A673 (cell line): ENCODE results near the gene AK3.

Experiments
- EZH2 ChIP-seq: fragments of 200-600 bp; sonication (generic); IDR thresholded peaks from 2 replicates; pipeline ENCODE4 v1.6.1; 2017; ENCODE audit warnings: borderline replicate concordance, low read depth, mild to moderate bottlenecking, mixed read lengths, antibody characterized with exemption, low read length; ENCODE audit not compliant: poor library complexity, severe bottlenecking
- TF ChIP-seq, protein P1 (sequence below): fragments of 300-800, 200-600 bp; sonication (generic); conservative IDR thresholded peaks from 2 replicates; pipeline ENCODE4 v1.5.1; 2017; ENCODE audit warnings: low read depth, mild to moderate bottlenecking, antibody characterized with exemption, low read length, moderate library complexity, mixed read lengths

DNA sequence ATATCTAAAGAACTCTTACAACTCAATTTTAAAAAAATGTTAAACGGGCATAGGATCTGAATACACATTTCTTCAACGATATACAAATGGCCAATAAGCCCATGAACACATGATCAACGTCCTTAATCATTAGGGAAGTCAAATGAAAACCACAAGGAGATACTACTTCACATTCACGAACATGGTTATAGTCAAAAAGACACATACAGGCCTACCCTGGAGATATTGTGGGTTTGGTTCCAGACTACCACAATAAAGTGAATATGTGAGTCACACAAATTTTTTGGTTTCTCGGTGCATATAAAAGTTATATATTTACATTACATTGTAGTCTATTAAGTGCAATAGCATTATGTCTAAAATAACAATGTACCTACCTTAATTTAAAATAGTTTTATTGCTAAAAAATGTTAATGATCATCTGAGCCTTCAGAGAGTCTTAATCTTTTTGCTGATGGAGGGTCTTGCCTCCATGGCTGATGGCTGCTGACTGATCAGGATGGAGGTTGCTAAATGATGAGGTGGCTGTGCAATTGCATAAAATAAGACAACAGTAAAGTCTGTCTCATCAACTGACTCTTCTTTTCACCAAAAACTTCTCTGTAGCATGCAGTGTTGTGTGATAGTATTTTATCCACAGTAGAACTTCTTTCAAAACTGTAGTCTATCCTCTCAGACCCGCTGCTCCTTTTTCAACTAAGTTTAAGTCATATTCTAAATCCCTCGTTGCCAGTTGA, 15.1 kb downstream of the AK3 start:
- TF ChIP-seq EZH2, result no peak
- TF ChIP-seq, protein P1, sequence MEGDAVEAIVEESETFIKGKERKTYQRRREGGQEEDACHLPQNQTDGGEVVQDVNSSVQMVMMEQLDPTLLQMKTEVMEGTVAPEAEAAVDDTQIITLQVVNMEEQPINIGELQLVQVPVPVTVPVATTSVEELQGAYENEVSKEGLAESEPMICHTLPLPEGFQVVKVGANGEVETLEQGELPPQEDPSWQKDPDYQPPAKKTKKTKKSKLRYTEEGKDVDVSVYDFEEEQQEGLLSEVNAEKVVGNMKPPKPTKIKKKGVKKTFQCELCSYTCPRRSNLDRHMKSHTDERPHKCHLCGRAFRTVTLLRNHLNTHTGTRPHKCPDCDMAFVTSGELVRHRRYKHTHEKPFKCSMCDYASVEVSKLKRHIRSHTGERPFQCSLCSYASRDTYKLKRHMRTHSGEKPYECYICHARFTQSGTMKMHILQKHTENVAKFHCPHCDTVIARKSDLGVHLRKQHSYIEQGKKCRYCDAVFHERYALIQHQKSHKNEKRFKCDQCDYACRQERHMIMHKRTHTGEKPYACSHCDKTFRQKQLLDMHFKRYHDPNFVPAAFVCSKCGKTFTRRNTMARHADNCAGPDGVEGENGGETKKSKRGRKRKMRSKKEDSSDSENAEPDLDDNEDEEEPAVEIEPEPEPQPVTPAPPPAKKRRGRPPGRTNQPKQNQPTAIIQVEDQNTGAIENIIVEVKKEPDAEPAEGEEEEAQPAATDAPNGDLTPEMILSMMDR, result no peak
